SK-N-MC (cell line): ENCODE measurements around the gene ASB2.

Experiments
- EZH2 ChIP-seq: fragments of 200-600 bp; sonication (generic); IDR thresholded peaks from one replicate; pipeline ENCODE4 v1.6.1; 2017; ENCODE audit warnings: antibody characterized with exemption
- FOXP2 ChIP-seq: optimal IDR thresholded peaks from 2 replicates; pipeline ENCODE3; 2011; ENCODE audit warnings: mild to moderate bottlenecking, moderate library complexity; ENCODE audit not compliant: insufficient read depth; ENCODE audit errors: extremely low read length, control extremely low read depth
- POLR2AphosphoS5 ChIP-seq: IDR thresholded peaks from 2 replicates; pipeline ENCODE4 v1.6.1; 2012; ENCODE audit warnings: mild to moderate bottlenecking, low read depth, low read length, borderline replicate concordance

- TF ChIP-seq POLR2AphosphoS5, result no peak
- no peak for TF ChIP-seq EZH2
- TF ChIP-seq FOXP2, result no peak
Observed at GRCh38 chr14:93976477-93977057, at the start of gene ASB2.
